Breast epithelium (tissue), 4 donors: Measurements from ENCODE around the gene CUL2. TPM values are rescaled to one million over a fixed set of nuclear protein-coding genes. Genes with fewer than 3 reads are reported as not detected.

ENCODE experiments used
- DNase-seq, 2 donors: peaks; one replicate each; pipeline ENCODE4 v3.0.0-alpha.2; 2019; ENCODE audit warnings: low spot score in 2 of 2
- H3K27ac ChIP-seq, 2 donors: fragments of 200-600 bp; sonication (generic) in 1 of 2; one replicate each; pipeline ENCODE4 v1.5.1; 2016 to 2019; ENCODE audit warnings: mild to moderate bottlenecking in 1 of 2
- H3K27me3 ChIP-seq, 2 donors: fragments of 200-600 bp; sonication (generic) in 1 of 2; one replicate each; pipeline versions ENCODE4 v1.5.1 to v1.6.0; 2017 to 2019; ENCODE audit warnings: control low read depth in 1 of 2, mild to moderate bottlenecking in 1 of 2
- H3K36me3 ChIP-seq: fragments of 200-600 bp; one replicate; pipeline ENCODE4 v1.5.1; 2019
- H3K4me1 ChIP-seq, 2 donors: fragments of 200-600 bp; sonication (generic); one replicate each; pipeline ENCODE4 v1.5.1; 2016 to 2019; ENCODE audit warnings: control low read depth in 1 of 2
- H3K4me3 ChIP-seq, 3 donors: fragments of 200-600 bp; sonication (generic); 1 replicate in 2 of 3; 2 replicates in 1 of 3; pipeline ENCODE4 v1.5.1; 2016 to 2019; ENCODE audit warnings: mild to moderate bottlenecking in 3 of 3, moderate library complexity in 2 of 3
- H3K9me3 ChIP-seq, 2 donors: fragments of 200-600 bp; sonication (generic) in 1 of 2; one replicate each; pipeline ENCODE4 v1.5.1; 2016 to 2019; ENCODE audit warnings: control low read depth in 1 of 2
- POLR2A ChIP-seq: fragments of 450-650 bp; IDR thresholded peaks from one replicate; pipeline ENCODE4 v1.6.1; 2016; ENCODE audit warnings: antibody characterized with exemption, mild to moderate bottlenecking, moderate library complexity
- POLR2AphosphoS5 ChIP-seq, 3 donors: sonication (generic); formaldehyde crosslinking; IDR thresholded peaks; one replicate each; pipeline ENCODE4 v1.6.1; 2017; ENCODE audit warnings: antibody characterized with exemption in 3 of 3
- intact Hi-C: fragments of 100-400 bp; cut with DNase I; formaldehyde crosslinking; loops from one replicate; pipeline ENCODE4 v1.15.1; 2023; ENCODE audit warnings: low total_unique reads
- total RNA-seq, 3 donors: library from RNA; depleted of rRNA; stranded (reverse); fragments of >200 nt; gene quantifications; one replicate each; pipeline ENCODE4 v1.1.0, GENCODE V29; 2016
- TF ChIP-seq, protein P1 (sequence below), 3 donors: fragments of 450-650 bp; IDR thresholded peaks; one replicate each; pipeline ENCODE4 v1.5.1; 2016 to 2017; ENCODE audit warnings: antibody characterized with exemption in 3 of 3, mild to moderate bottlenecking in 3 of 3, moderate library complexity in 3 of 3

CUL2 gene
- total RNA-seq, 3 donors from 2014 or later = 18.9 to 22.7 (median 20.3) TPM

DNA sequence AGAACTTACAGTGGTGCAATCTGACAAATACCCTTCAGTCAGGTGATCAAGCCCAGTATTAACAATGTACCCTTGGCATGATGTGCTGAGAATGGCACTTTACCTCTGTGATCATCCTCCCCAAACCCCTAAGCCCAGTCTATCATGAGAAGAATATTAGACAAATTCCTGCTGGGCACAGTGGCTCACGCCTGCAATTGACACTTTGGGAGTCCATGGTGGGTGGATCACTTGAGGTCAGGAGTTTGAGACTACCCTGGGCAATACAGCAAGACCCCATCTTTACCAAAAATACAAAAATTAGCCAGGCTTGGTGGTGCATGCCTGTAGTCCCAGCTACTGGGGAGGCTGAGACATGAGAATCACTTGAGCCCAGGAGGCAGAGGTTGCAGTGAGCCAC, 7.4 kb upstream of the CUL2 start:
- DNase-seq = no peak
- H3K36me3 ChIP-seq = no peaks in the 10 kb centered on the region
- intact Hi-C loops = no loop called here
- no peaks in the 10 kb centered on the region for H3K9me3 ChIP-seq
- no peak overlapping the region for H3K4me3 ChIP-seq
- H3K4me1 ChIP-seq = no peaks in the 10 kb centered on the region
- no peak for TF ChIP-seq POLR2AphosphoS5 (IDR thresholded peaks at IDR 0.05)
- TF ChIP-seq, protein P1, sequence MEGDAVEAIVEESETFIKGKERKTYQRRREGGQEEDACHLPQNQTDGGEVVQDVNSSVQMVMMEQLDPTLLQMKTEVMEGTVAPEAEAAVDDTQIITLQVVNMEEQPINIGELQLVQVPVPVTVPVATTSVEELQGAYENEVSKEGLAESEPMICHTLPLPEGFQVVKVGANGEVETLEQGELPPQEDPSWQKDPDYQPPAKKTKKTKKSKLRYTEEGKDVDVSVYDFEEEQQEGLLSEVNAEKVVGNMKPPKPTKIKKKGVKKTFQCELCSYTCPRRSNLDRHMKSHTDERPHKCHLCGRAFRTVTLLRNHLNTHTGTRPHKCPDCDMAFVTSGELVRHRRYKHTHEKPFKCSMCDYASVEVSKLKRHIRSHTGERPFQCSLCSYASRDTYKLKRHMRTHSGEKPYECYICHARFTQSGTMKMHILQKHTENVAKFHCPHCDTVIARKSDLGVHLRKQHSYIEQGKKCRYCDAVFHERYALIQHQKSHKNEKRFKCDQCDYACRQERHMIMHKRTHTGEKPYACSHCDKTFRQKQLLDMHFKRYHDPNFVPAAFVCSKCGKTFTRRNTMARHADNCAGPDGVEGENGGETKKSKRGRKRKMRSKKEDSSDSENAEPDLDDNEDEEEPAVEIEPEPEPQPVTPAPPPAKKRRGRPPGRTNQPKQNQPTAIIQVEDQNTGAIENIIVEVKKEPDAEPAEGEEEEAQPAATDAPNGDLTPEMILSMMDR (IDR thresholded peaks at IDR 0.05) = no peak
- TF ChIP-seq POLR2A = no peak
- no peaks in the 10 kb centered on the region for H3K27me3 ChIP-seq
- H3K27ac ChIP-seq = no peak overlapping the region

- intact Hi-C loops = no loop called here
Observed at GRCh38 chr10:35096312-35096711, 6.2 kb upstream of the CUL2 start.

DNA sequence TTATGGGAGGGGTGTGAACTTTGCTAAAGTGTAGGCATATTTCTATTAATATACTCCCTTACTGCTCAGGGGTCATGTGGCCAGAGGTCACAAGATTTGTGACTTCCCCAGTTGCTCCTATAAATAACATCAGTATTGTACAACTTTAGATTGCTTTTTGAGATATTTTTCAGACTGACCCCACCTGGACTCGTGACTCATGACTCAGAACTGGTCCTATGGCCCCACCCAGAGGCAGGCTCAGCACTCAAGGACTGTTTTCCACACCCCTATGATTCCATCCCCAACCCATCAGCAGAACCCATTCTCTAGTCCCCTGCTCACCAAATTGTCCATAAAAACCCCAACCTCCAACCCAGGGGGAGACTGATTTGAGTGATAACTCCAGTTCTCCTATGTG, 2.7 kb upstream of the CUL2 start:
- no peak for DNase-seq
- intact Hi-C loops = no loop called here
- Histone ChIP-seq H3K9me3 (no peaks in the 10 kb centered on the region), H3K36me3 (no peaks in the 10 kb centered on the region), H3K27me3 (no peaks in the 10 kb centered on the region), H3K4me1 (peaks cover 0 to 7% of the 10 kb centered on the region in 2 donors), H3K27ac (no peak overlapping the region), H3K4me3 (no peak overlapping the region)
- TF ChIP-seq POLR2A = no peak
- TF ChIP-seq, protein P1 (IDR thresholded peaks at IDR 0.05) = no peak
- TF ChIP-seq POLR2AphosphoS5 (IDR thresholded peaks at IDR 0.05) = no peak

More at GRCh38 chr10:35096312-35096711, 6.2 kb upstream of the CUL2 start:
- Histone ChIP-seq H3K4me3 (no peak overlapping the region), H3K27me3 (no peaks in the 10 kb centered on the region), H3K4me1 (no peaks in the 10 kb centered on the region), H3K9me3 (no peaks in the 10 kb centered on the region), H3K27ac (no peak overlapping the region), H3K36me3 (no peaks in the 10 kb centered on the region)
- TF ChIP-seq POLR2A (no peak), POLR2AphosphoS5 (IDR thresholded peaks at IDR 0.05) (no peak)
- TF ChIP-seq, protein P1 (IDR thresholded peaks at IDR 0.05) = no peak
- DNase-seq = no peak

DNA sequence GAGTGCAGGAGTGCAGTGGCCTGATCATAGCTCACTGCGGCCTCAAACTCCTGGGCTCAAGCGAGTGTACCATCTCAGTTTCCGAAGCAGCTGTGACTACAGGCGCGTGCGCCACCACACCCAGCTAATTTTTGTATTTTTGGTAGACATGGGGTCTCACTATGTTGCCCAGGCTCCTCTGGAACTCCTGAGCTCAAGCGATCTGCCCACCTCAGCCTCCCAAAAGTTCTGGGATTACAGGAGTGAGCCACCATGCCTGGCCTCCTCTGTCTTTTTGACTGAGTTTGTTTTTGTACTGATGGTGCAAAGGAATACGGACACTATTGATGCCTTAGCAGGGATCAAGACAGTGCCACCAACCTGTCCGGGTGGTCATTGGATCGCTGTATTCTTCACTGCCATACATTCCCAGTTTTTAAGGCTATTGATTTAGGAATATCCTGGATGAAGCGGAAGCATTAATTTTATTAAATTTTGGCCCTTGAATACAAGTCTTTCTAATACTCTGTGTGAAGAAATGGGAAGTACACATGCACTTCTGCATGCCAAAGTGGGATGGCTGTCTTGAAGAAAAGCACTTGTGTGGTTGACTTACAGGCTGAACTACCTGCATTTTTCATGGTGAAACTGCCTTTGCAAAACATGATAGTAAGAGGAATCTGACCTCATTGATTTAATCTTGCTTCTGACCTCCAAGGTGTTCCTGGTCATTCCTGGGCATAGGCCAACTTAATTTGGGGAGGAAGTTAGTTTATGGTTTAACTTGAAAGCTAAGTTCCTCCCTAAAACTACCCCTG, 2.1 kb upstream of the CUL2 start:
- Histone ChIP-seq H3K27ac (no peak overlapping the region), H3K4me1 (peaks cover 0 to 7% of the 10 kb centered on the region in 2 donors), H3K4me3 (no peak overlapping the region), H3K27me3 (no peaks in the 10 kb centered on the region), H3K36me3 (no peaks in the 10 kb centered on the region), H3K9me3 (no peaks in the 10 kb centered on the region)
- TF ChIP-seq POLR2A = no peak
- intact Hi-C loops = no loop called here
- no peak for DNase-seq

DNA sequence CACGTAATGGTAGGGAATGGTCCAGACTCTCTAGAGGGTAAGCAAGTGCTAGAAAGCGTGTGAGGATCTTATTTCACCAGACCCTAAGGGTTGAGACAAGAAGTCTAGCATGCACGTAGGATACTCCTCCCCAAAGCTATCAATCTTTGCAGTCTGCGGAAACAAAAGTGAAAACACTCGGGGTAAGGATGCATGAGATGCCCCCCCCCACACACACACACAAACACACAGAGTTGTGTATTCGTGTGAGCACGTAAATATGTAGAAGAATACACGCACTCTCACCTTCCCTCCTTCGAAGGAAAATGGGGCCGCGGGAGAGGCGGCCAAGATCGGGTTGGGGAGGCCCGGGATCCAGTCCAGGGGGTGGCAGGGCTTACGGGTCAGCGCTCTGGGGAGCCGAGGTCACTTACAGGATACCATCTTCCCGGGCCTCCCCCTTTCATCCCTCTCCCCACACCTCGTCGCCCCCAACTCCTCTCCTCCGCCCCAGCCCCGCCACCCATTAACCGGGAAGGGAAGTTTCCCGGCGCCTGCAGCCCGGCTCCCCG, 455 bp downstream of the CUL2 start:
- no peaks in the 10 kb centered on the region for H3K36me3 ChIP-seq
- TF ChIP-seq POLR2A (no peak), POLR2AphosphoS5 (IDR thresholded peaks at IDR 0.05) (no peak)
- TF ChIP-seq, protein P1 (IDR thresholded peaks at IDR 0.05) = no peak
- H3K4me3 ChIP-seq = peak overlapping the region; percentile 85 to 93 (median 91)
- DNase-seq = no peak
- intact Hi-C loops = no loop called here
- no peaks in the 10 kb centered on the region for H3K27me3 ChIP-seq
- H3K9me3 ChIP-seq = no peaks in the 10 kb centered on the region
- H3K27ac ChIP-seq = peak overlapping the region; percentile 88 to 93
- peaks cover 0 to 7% of the 10 kb centered on the region in 2 donors for H3K4me1 ChIP-seq
